ENCODE results near the gene RERE.

DNA sequence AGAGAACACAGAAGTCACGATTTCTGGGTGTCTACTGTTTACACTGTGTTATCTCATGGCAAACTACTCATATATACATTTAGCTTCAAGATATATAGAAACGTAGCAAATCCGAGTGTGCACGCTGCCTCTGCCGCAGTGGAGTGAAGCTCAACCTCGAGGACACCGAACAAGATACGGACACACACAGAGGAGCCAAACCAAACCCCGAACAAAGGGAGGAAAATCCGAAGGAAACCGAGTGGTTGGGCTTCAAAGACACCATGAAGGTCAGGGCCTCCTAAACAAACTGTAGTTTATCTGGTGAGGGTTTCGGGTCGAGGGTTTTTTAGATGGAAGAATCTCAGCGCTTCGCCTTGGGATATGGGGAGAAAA lies 465.0 kb downstream of the RERE start:
- TF ChIP-seq ZNF140 (tag by site-specific recombination; IDR thresholded peaks at IDR 0.05) (no peak), ZNF239 (tag by site-specific recombination; IDR thresholded peaks at IDR 0.05) (no peak), ZNF426 (tag by site-specific recombination; IDR thresholded peaks at IDR 0.05) (no peak), ZNF777 (tag by site-specific recombination; IDR thresholded peaks at IDR 0.05; ENCODE audit: borderline replicate concordance) (no peak), ZNF302 (tag by site-specific recombination; IDR thresholded peaks at IDR 0.05; ENCODE audit: low read depth) (no peak), ZNF274 (IDR thresholded peaks at IDR 0.05; ENCODE audit: low read length) (no peak), ZNF274 (tag by site-specific recombination; IDR thresholded peaks at IDR 0.05; ENCODE audit: borderline replicate concordance) (no peak), ZNF184 (tag by site-specific recombination; IDR thresholded peaks at IDR 0.05) (no peak), ZNF324 (tag by site-specific recombination; IDR thresholded peaks at IDR 0.05) (no peak), ZNF510 (tag by site-specific recombination; IDR thresholded peaks at IDR 0.05; ENCODE audit: insufficient replicate concordance) (no peak), ZFP41 (tag by site-specific recombination; IDR thresholded peaks at IDR 0.05; ENCODE audit: borderline replicate concordance) (no peak)
- TF ChIP-seq, protein P1, sequence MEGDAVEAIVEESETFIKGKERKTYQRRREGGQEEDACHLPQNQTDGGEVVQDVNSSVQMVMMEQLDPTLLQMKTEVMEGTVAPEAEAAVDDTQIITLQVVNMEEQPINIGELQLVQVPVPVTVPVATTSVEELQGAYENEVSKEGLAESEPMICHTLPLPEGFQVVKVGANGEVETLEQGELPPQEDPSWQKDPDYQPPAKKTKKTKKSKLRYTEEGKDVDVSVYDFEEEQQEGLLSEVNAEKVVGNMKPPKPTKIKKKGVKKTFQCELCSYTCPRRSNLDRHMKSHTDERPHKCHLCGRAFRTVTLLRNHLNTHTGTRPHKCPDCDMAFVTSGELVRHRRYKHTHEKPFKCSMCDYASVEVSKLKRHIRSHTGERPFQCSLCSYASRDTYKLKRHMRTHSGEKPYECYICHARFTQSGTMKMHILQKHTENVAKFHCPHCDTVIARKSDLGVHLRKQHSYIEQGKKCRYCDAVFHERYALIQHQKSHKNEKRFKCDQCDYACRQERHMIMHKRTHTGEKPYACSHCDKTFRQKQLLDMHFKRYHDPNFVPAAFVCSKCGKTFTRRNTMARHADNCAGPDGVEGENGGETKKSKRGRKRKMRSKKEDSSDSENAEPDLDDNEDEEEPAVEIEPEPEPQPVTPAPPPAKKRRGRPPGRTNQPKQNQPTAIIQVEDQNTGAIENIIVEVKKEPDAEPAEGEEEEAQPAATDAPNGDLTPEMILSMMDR (tag by site-specific recombination; IDR thresholded peaks at IDR 0.05), result no peak
- TF ChIP-seq, protein P2, sequence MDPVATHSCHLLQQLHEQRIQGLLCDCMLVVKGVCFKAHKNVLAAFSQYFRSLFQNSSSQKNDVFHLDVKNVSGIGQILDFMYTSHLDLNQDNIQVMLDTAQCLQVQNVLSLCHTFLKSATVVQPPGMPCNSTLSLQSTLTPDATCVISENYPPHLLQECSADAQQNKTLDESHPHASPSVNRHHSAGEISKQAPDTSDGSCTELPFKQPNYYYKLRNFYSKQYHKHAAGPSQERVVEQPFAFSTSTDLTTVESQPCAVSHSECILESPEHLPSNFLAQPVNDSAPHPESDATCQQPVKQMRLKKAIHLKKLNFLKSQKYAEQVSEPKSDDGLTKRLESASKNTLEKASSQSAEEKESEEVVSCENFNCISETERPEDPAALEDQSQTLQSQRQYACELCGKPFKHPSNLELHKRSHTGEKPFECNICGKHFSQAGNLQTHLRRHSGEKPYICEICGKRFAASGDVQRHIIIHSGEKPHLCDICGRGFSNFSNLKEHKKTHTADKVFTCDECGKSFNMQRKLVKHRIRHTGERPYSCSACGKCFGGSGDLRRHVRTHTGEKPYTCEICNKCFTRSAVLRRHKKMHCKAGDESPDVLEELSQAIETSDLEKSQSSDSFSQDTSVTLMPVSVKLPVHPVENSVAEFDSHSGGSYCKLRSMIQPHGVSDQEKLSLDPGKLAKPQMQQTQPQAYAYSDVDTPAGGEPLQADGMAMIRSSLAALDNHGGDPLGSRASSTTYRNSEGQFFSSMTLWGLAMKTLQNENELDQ (tag by site-specific recombination; IDR thresholded peaks at IDR 0.05; ENCODE audit: low read depth), result no peak
- TF ChIP-seq, protein P3, sequence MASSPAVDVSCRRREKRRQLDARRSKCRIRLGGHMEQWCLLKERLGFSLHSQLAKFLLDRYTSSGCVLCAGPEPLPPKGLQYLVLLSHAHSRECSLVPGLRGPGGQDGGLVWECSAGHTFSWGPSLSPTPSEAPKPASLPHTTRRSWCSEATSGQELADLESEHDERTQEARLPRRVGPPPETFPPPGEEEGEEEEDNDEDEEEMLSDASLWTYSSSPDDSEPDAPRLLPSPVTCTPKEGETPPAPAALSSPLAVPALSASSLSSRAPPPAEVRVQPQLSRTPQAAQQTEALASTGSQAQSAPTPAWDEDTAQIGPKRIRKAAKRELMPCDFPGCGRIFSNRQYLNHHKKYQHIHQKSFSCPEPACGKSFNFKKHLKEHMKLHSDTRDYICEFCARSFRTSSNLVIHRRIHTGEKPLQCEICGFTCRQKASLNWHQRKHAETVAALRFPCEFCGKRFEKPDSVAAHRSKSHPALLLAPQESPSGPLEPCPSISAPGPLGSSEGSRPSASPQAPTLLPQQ (tag by site-specific recombination; IDR thresholded peaks at IDR 0.05), result no peak

Data from HEK293 (cell line).